ENCODE results near the gene ZNF445.

The ZNF445 gene

DNA sequence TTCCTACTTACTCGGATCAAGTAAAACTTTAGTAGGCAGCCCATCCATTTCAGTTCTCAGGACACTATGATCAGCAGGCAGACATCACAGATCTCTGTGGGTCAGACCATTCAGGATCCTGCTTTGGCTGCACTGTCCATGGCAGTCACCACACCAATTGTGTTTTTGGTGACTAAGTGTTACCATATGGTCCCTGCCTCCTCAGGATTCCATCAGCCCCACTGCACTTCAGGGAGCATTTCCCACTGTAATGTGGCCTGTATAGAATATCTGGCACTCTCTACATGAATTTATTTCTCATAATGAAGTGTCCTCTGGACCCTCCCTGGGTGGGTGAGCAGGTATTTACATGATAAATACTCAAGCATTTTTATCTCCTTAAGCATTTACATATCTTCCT, 41.3 kb downstream of the ZNF445 start:
- no peak for TF ChIP-seq CTCF (IDR thresholded peaks at IDR 0.05; ENCODE audit: extremely low read depth, insufficient read depth, missing control alignments)
- no peak for DNase-seq (ENCODE audit: low spot score)
- in situ Hi-C loops (cut with MboI; ENCODE audit: low pct_unique_long_range_greater_than_20kb, low sequenced_read_pairs, unreplicated experiment): no loop called here

DNA sequence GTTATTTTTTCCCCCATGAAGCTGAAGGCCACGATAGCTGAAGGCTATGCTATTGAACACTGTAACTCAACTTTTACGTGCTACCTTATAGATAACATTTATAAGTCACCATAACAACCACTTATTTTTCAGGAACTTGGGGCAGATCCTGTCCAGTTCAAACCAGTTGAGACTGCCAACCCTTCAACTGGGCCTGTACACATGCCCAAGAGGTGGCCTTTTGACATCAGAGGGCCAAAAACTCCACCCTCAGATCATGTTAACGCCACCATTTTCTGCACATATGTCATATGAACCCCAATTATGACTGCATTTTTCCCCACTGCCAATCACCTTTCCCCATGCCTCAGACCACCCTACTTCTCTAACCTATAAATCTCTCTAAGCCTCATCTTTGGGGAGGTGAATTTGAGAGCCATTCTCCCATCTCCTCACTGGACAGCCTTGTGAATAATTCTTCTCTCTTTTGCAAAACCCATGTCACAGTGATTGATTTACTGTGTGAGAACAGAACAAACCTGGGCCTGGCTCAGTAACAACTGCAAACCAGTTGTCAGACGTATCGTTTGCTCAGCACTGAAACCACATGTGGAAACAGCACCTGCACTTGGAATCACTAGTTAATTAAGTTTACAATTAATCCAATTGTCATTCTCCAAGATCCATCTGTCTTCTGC, 42.5 kb downstream of the ZNF445 start:
- no peak for DNase-seq (ENCODE audit: low spot score)
- in situ Hi-C loops (cut with MboI; ENCODE audit: low pct_unique_long_range_greater_than_20kb, low sequenced_read_pairs, unreplicated experiment): no loop called here
- TF ChIP-seq CTCF (IDR thresholded peaks at IDR 0.05; ENCODE audit: extremely low read depth, insufficient read depth, missing control alignments): no peak

GRCh38 chr3:44430466-44430865, 47.0 kb downstream of the ZNF445 start:
- TF ChIP-seq CTCF (IDR thresholded peaks at IDR 0.05; ENCODE audit: extremely low read depth, insufficient read depth, missing control alignments): no peak
- in situ Hi-C loops (cut with MboI; ENCODE audit: low pct_unique_long_range_greater_than_20kb, low sequenced_read_pairs, unreplicated experiment): no loop called here
- no peak for DNase-seq (ENCODE audit: low spot score)

- in situ Hi-C loops (cut with MboI; ENCODE audit: low pct_unique_long_range_greater_than_20kb, low sequenced_read_pairs, unreplicated experiment): no loop called here
- TF ChIP-seq CTCF (IDR thresholded peaks at IDR 0.05; ENCODE audit: extremely low read depth, insufficient read depth, missing control alignments): no peak
- DNase-seq (ENCODE audit: low spot score): no peak
Measured at GRCh38 chr3:44429459-44429858, 48.0 kb downstream of the ZNF445 start.

GRCh38 chr3:44428910-44429309, 48.6 kb downstream of the ZNF445 start:
- in situ Hi-C loops (cut with MboI; ENCODE audit: low pct_unique_long_range_greater_than_20kb, low sequenced_read_pairs, unreplicated experiment): no loop called here
- TF ChIP-seq CTCF (IDR thresholded peaks at IDR 0.05; ENCODE audit: extremely low read depth, insufficient read depth, missing control alignments): no peak

DNA sequence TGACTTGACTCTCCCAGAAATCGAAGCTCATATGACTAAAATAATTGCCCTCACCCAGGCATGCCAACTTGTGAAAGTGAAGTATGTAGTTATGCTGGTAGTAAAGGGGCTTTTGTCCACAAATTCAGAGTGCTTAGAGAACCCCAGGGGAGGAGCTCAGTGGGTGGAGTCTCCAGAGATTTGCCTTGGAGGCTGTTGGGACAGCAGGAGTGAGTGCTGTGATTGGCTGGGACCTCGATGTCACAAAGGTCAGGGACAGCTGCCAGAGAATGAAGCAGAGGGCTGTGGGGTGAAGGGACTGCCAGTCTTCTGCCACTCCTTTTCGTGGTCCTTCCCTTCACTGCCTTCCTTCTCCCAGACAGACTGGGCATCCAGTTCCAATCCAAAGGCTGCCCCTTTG, 49.8 kb downstream of the ZNF445 start:
- TF ChIP-seq CTCF (IDR thresholded peaks at IDR 0.05; ENCODE audit: extremely low read depth, insufficient read depth, missing control alignments): no peak
- in situ Hi-C loops (cut with MboI; ENCODE audit: low pct_unique_long_range_greater_than_20kb, low sequenced_read_pairs, unreplicated experiment): no loop called here
- no peak for DNase-seq (ENCODE audit: low spot score)

More at GRCh38 chr3:44428910-44429309, 48.6 kb downstream of the ZNF445 start:
- DNase-seq (ENCODE audit: low spot score): no peak

All from GM13977 (cell line).